K562 (cell line): ENCODE results near the gene KDF1. TPM values are rescaled to one million over a fixed set of nuclear protein-coding genes. Genes with fewer than 3 reads are reported as not detected.
A peak's percentile ranks its signal among the peaks of the same experiment; 100 is the strongest.

Experiments used
- COPS2 ChIP-seq: fragments of 450-650 bp; conservative IDR thresholded peaks from 2 replicates; pipeline ENCODE4 v1.6.1; 2016; ENCODE audit warnings: mild to moderate bottlenecking, moderate library complexity
- MCM5 ChIP-seq: fragments of 450-650 bp; IDR thresholded peaks from 2 replicates; pipeline ENCODE4 v1.6.1; 2016; ENCODE audit warnings: low read depth
- MTA3 ChIP-seq: fragments of 450-650 bp; formaldehyde crosslinking; IDR thresholded peaks from 2 replicates; pipeline ENCODE4 v1.6.1; 2017; ENCODE audit warnings: mild to moderate bottlenecking, borderline replicate concordance
- SIN3A ChIP-seq, 2 experiments: fragments of 150-350 bp in 1 of 2; IDR thresholded peaks; 2 replicates each; pipeline ENCODE4 v1.6.1; 2011 to 2016; ENCODE audit warnings: borderline replicate concordance in 2 of 2, low read depth in 2 of 2, low read length in 2 of 2, mild to moderate bottlenecking in 2 of 2, moderate library complexity in 2 of 2; ENCODE audit not compliant: control insufficient read depth in 1 of 2
- ZBTB40 ChIP-seq, 2 experiments: fragments of 450-650 bp in 1 of 2; sonication (generic) in 1 of 2; formaldehyde crosslinking in 1 of 2; IDR thresholded peaks; 2 replicates each; pipeline versions ENCODE4 v1.7.1 to v1.9.0; 2016 to 2022; ENCODE audit warnings: inconsistent platforms in 1 of 2, mild to moderate bottlenecking in 1 of 2, missing genetic modification reagents in 1 of 2
- ZBTB5 ChIP-seq: fragments of 450-650 bp; IDR thresholded peaks from 2 replicates; pipeline ENCODE4 v1.6.1; 2017; ENCODE audit warnings: antibody characterized with exemption
- ZNF263 ChIP-seq: sonication (generic); formaldehyde crosslinking; IDR thresholded peaks from 2 replicates; pipeline ENCODE4 v1.8.0; 2022; ENCODE audit warnings: mild to moderate bottlenecking, missing genetic modification reagents, borderline replicate concordance
- polyA plus RNA-seq, 8 experiments: library from polyadenylated mRNA; depleted of rRNA in 4 of 8; stranded (reverse) in 5 of 8; unstranded in 3 of 8; fragments of >200 nt; fragmentation: Nextera tagmentation in 2 of 8; fragmentation: Illumina TruSeq in 1 of 8; extraction: Ambion mirVana in 2 of 8; extraction: Trizol in 1 of 8; gene quantifications; 2 replicates each; pipeline versions ENCODE4 v1.2.1 to v1.2.3, GENCODE V29; 2011 to 2014; ENCODE audit warnings: inconsistent platforms in 1 of 8, missing spikeins in 1 of 8
- total RNA-seq, 7 experiments: library from RNA; depleted of rRNA in 6 of 7; stranded (reverse); fragments of >200 nt in 6 of 7; fragmentation: Illumina TruSeq in 2 of 7; extraction: Trizol in 2 of 7; gene quantifications; 2 replicates each; pipeline versions ENCODE4 v1.2.1 to v1.2.3, GENCODE V29; 2011 to 2021; ENCODE audit warnings: low replicate concordance in 1 of 7
- TF ChIP-seq, protein P1 (sequence below): fragments of 250-450 bp; sonication (Bioruptor Pico); IDR thresholded peaks from 2 replicates; pipeline ENCODE4 v1.4.0; 2020

KDF1 gene
- total and polyA plus RNA-seq, 9 of the 15 experiments (the other 6 are each of a cell fraction or from before 2014, with no cell fraction given): 0.38 to 1.9 (median 0.83) TPM

- TF ChIP-seq SIN3A (IDR thresholded peaks at IDR 0.05; ENCODE audit: borderline replicate concordance in 2 of 2, control insufficient read depth in 1 of 2, low read depth in 2 of 2, low read length in 2 of 2) (no peak), ZBTB40 (IDR thresholded peaks at IDR 0.05) (peak; percentile 77), ZBTB40 (CRISPR knock-in tag; IDR thresholded peaks at IDR 0.05) (no peak), MTA3 (peak; percentile 98), MCM5 (no peak), ZNF263 (CRISPR knock-in tag) (peak; percentile 76), ZBTB5 (no peak), COPS2 (no peak)
- TF ChIP-seq, protein P1, sequence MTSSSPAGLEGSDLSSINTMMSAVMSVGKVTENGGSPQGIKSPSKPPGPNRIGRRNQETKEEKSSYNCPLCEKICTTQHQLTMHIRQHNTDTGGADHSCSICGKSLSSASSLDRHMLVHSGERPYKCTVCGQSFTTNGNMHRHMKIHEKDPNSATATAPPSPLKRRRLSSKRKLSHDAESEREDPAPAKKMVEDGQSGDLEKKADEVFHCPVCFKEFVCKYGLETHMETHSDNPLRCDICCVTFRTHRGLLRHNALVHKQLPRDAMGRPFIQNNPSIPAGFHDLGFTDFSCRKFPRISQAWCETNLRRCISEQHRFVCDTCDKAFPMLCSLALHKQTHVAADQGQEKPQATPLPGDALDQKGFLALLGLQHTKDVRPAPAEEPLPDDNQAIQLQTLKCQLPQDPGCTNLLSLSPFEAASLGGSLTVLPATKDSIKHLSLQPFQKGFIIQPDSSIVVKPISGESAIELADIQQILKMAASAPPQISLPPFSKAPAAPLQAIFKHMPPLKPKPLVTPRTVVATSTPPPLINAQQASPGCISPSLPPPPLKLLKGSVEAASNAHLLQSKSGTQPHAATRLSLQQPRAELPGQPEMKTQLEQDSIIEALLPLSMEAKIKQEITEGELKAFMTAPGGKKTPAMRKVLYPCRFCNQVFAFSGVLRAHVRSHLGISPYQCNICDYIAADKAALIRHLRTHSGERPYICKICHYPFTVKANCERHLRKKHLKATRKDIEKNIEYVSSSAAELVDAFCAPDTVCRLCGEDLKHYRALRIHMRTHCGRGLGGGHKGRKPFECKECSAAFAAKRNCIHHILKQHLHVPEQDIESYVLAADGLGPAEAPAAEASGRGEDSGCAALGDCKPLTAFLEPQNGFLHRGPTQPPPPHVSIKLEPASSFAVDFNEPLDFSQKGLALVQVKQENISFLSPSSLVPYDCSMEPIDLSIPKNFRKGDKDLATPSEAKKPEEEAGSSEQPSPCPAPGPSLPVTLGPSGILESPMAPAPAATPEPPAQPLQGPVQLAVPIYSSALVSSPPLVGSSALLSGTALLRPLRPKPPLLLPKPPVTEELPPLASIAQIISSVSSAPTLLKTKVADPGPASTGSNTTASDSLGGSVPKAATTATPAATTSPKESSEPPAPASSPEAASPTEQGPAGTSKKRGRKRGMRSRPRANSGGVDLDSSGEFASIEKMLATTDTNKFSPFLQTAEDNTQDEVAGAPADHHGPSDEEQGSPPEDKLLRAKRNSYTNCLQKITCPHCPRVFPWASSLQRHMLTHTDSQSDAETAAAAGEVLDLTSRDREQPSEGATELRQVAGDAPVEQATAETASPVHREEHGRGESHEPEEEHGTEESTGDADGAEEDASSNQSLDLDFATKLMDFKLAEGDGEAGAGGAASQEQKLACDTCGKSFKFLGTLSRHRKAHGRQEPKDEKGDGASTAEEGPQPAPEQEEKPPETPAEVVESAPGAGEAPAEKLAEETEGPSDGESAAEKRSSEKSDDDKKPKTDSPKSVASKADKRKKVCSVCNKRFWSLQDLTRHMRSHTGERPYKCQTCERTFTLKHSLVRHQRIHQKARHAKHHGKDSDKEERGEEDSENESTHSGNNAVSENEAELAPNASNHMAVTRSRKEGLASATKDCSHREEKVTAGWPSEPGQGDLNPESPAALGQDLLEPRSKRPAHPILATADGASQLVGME: no peak
These were observed at the start of gene KDF1 (continued) for GRCh38 chr1:26959722-26960624.
